Stimulated activated CD4-positive, alpha-beta T cell treated with anti-CD3 and anti-CD28 coated beads, Interleukin-12 subunit alpha, Interleukin-12 subunit beta, amount 100 ng/mL, for 48 hours (primary cell): Measurements from ENCODE around the gene CARD16.
"Not testable (repeated sequence)": the region's sequence is repeated elsewhere in the genome, so short reads cannot be mapped to it uniquely, and the experiment has no call there.

Source experiments
- DNase-seq, 3 donors: peaks; one replicate each; pipeline ENCODE4 v3.0.0-alpha.2; 2020; ENCODE audit warnings: low read depth in 2 of 3, low spot score in 1 of 3

The CARD16 gene

DNA sequence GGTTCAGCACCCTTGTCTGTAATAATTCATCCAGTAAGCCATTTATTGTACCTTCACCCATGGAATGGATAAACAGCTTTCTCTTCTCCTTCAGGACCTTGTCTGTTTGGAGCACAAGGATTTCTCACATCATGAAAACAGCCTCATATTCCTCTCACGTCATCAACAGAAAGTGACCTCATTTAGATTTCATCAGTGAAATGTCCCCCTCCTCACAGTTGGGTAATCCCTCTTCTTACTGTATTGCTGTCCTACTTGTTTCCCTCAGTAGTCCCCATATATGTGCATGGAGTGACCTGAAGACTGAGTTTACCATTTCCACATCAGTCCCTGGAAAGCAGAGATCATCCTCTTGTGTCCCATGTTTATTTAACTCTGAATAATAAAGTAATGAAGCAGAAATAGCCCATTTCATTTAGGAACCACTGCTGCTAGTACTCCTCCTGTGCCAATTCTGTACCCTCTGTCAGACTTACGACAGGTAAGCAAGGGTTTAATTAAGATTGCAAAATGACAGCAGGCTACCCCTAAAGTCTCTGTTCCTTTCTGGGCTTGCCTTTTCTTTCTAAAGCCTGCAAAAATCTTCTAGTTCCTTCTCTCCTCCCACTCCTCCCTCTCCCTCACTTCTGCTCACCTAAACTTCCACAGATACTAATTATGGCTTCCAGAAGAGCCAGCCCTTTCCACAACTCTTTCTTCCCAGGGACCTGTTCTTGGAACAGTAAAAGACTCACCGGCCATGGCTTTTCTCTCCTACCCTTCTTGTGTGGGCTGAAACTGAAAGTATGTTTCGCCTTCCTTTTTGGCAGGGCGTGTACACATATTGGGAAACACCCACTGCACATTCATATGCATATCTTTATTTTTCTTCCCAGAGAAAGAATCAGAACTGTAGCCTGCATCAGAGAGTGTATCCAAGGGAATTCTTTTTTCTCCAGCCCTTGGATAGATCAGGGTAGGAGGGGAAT lies at the start of gene CARD16:
TSS of gene CARD16 (minus strand) at position 779 of the 968 bp plus-strand sequence. CDS start at position 741, 38 bp downstream.
- DNase-seq: peak in 2 of 3 donors; percentile 8 to 19

DNA sequence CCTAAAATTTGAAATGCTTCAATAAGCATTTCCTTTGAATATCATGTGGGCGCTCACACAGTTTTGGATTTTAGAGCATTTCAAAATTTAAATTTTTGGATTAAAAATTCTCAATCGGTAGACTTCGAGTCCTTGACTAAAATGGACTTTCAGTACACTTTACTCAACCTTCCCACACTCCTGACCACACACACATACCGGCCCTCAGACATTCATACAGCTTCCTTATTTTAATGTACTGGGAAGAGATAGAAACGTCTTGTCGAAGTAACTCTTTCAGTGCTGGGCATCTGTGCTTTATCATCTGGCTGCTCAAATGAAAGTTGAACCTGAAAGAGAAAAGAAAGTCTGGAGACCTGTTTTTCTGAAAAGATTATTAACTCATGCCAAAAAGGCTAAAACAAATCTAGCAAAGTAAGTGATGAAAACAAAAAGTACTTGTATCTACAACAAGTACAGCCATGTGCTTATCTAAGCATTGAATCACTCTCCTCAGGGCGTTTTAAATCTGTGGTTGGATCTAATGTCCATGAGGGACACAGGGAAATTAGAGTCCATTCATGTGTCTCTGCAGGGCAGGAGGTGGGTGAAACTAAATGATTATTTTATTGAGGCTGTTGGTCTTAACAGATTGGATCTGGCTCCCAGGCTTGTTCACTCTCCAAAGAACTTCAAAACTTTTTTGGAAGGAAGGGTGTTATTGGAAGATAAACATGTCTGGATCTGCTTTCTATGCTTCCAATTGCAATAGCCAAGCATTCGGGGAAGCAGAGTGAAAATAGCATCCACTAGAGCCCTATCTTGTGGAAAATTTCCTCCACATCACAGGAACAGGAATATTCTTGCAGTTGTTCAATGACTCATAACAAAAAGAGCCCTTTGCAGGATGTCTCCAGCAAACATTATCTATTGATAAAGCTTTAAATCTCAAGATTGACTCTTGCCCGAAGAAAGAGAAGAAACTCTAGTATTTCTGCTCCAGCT lies 47.4 kb upstream of the CARD16 start:
- no peak for DNase-seq

DNA sequence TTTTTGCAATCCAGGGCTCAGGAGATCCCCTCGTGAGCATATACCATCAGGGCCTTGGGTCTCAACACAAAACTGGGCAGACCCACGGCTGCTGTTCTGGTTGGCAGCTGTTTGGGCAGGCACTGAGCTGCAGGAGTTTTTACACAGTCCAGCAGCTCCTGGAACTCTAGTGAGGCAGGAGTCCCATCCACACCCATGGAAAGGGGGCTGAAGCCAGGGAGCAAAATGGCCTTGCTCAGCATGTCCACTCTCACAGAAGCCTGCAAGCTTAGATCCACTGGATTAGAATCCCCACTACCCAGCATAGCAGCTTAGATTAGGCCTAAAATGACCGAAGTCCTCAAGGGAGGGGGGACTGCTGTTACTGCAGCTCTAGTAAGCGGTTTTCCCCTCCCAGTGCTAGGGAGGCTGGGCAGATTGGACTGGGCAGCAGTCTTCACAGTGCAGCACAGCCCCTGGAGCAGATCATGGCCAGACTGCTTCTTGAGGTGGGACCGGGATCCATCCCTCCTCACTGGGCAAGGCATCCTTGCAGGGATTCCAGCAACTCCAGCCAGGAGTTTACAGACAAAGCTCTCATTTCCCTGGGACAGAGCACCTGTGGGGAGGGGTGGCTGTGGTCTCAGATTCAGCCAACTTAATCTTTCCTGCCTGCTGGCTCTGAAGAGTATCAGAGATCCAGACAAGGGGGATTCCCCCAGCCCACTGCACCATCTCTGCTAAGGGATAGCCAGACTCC lies 36.4 kb upstream of the CARD16 start:
- no peak for DNase-seq

- DNase-seq: not testable (repeated sequence)
These were observed 35.2 kb upstream of the CARD16 start for GRCh38 chr11:105080171-105080906.

- no peak for DNase-seq
These were observed 33.1 kb upstream of the CARD16 start for GRCh38 chr11:105078283-105078682.

DNA sequence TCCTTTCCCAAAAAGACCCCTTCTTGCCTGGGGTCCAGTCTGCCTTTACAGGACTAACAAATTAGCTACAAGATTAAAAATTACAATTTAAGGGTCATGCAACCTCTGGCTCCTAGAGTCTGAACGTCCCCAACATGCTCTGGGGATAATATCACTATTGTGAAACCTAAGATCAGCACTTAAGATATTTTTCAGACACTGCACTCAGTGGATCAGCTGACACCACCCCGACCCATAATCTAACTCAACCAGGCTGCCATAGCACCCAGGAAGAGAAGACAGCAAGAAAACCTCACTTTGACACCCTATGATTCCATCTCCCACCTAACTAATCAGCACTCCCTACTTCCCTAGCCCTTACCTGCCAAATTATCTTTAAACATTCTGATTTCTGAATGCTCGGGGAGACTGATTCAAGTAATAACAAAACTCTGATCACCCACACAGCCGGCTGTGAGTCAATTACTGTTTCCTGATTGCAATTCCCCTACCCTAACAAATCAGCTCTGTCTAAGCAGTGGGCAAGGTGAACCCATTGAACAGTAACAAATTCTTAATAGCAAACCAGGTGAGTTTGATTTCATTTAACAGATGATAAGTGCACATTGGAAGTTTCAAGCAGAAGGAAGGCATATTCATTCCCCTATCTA lies 32.1 kb upstream of the CARD16 start:
- peak in 2 of 3 donors; percentile 26 to 35 for DNase-seq

DNA sequence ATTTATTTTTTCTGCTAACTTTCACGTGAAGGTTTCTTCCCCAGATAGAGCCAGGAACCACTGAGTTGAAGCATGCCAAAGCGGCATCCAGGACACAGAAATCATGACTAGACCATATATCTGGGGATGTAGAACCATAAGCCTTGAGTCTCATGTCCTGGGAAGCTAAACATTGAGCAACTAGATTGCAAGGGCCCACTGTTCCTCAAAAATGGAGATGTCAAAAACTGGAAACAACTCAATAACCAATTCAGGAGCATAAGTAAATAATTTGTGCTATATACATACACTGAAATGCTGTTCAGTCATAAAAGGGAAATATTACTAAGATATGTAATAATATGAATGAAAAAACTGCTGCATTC lies 29.0 kb upstream of the CARD16 start:
- no peak for DNase-seq

GRCh38 chr11:105073456-105074165 lies 28.5 kb upstream of the CARD16 start:
- DNase-seq: no peak

DNA sequence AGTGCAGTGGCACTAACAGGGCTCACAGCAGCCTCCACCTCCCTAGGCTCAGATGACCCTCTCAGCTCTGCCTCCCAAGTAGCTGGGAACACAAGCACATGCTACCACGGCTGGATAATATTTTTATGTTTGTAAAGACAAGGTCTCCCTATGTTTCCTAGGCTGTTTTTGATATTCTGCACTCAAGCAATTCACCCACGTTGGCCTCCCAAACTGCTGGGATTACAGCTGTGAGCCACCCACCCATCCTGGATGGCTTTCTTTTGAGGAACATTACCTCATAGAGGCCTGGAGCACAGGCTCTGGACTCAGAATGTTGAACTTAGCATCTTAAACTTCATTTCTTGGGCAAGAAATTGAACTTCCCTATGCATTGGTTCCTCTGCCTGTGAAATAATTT lies 26.9 kb upstream of the CARD16 start:
- DNase-seq: not testable (repeated sequence)

DNA sequence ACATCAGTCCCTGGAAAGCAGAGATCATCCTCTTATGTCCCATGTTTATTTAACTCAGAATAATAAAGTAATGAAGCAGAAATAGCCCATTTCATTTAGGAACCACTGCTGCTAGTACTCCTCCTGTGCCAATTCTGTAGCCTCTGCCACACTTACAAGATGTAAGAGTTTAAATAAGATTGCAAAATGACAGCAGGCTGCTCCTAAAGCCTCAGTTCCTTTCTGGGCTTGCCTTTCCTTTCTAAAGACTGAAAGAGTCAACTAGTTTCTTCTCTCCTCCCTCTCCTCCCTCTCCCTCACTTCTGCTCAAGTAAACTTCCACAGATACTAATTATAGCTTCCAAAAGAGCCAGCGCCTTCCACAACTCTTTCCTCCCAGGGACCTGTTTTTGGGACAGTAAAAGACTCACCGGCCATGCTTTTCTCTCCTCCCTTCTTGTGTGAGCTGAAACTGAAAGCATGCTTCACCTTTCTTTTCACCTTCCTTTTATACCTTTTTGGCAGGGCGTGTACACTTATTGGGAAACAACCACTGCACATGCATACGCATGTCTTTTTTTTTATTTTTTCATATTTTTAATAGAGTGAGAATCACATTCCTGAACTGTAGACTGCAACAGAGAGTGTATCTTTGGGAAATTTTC lies 26.1 kb upstream of the CARD16 start:
- DNase-seq: no peak

DNA sequence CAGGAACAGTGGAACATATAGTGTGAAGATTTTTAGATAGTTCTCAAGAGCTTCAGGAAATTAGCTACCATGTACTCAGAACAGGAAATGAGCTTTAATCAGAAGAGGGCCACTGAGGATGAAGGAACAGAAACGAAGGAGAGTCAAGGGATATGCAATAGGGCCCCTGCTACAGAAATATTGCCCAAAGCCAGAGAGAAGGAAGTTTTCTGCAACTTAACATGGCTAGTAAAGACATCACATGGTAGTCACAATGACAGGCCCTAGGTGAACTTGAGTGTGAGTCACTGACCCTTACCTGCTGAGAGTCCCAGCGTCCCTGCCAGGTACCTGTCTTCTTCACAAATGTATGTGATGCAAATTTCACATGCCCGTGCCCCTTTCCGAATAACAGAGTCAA lies 25.2 kb upstream of the CARD16 start:
- no peak for DNase-seq

DNA sequence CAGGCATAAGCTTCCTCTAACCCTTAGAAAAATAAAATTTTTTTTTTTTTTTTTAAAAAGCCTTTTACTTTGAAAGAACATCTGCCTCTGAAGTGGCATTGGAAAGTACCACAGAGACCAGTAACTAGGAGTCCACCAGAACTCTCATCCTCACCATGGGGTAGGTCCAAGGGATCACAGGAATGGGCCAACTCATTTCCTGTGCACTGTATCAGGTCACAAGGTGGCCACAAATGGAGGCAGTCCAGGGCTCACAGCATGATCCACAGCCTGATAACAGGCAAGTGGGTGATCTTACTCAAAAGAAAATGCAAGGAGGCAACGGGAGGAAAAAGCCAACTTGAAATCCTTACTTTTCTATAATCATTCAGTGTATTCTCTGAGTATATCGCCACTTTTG lies 24.6 kb upstream of the CARD16 start:
- DNase-seq: not testable (repeated sequence)

DNA sequence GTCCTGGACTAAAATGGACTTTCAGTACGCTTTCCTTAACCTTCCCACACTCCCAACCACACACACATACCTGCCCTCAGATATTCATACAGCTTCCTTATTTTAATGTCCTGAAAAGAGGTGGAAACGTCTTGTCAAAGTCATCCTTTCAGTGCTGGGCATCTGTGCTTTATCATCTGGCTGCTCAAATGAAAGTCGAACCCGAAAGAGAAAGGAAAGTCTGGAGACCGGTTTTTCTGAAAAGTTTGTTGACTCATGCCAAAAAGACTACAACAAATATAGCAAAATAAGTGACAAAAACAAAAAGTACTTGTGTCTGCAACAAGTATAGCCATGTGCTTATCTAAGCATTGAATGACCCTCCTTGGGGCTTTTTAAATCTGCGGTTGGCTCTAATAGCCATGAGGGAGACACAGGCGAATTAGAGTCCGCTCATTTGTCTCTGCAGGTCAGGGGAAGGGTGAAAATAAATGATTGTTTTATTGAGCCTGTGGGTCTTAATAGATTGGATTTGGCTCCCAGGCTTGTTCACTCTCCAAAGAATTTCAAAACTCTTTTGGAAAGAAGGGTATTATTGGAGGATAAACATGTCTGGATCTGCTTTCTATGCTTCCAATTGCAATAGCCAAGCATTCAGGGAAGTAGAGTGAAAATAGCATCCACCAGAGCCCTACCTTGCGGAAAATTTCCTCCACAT lies 18.3 kb upstream of the CARD16 start:
- DNase-seq: not testable (repeated sequence)

GRCh38 chr11:105057432-105057831 lies 12.3 kb upstream of the CARD16 start:
- no peak for DNase-seq

- DNase-seq: no peak
These were observed 11.3 kb upstream of the CARD16 start for GRCh38 chr11:105056446-105056845.

- DNase-seq: no peak
These were observed 9.8 kb upstream of the CARD16 start for GRCh38 chr11:105054723-105055493.

DNA sequence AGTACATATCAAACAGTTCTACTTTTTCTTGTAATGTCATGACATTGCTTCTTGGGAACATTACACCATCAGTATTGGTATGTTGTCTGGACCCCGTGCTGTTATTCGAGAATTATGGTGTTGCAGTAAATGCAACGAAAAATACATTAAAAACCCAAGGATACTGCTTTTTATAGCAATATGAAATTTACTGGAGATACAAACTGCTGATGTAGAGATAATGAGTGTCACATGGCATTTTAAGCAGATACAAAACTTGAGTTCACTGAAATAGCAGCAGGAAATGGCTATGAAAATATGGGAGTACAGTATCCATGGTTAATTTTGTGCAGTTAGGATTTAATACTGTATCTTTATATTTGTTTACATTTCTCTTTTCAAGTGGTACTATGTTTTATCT lies 7.4 kb upstream of the CARD16 start:
- no peak for DNase-seq
